ENCODE results near the gene RIPOR3.

DNA sequence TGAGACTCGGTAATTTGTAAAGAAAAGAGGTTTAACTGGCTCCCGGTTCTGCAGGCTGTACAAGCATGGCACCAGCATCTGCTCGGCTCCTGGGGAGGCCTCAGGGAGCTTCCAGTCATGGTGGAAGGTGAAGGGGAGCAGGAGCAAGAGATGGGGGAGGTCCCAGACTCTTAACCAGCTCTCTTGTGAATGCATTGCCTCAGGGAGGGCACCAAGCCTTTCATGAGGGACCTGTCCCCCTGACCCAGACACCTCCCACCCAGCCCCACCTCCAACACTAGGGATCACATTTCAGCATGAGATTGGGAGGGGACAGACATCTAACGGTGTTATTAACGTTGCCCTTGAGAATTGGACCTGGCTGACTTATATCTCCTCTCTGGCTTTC is 112.6 kb downstream of the RIPOR3 start:
- no peak for TF ChIP-seq EP300 (IDR thresholded peaks at IDR 0.05)
- TF ChIP-seq, protein P1, sequence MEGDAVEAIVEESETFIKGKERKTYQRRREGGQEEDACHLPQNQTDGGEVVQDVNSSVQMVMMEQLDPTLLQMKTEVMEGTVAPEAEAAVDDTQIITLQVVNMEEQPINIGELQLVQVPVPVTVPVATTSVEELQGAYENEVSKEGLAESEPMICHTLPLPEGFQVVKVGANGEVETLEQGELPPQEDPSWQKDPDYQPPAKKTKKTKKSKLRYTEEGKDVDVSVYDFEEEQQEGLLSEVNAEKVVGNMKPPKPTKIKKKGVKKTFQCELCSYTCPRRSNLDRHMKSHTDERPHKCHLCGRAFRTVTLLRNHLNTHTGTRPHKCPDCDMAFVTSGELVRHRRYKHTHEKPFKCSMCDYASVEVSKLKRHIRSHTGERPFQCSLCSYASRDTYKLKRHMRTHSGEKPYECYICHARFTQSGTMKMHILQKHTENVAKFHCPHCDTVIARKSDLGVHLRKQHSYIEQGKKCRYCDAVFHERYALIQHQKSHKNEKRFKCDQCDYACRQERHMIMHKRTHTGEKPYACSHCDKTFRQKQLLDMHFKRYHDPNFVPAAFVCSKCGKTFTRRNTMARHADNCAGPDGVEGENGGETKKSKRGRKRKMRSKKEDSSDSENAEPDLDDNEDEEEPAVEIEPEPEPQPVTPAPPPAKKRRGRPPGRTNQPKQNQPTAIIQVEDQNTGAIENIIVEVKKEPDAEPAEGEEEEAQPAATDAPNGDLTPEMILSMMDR (IDR thresholded peaks at IDR 0.05), result no peak
- TF ChIP-seq, protein P2, sequence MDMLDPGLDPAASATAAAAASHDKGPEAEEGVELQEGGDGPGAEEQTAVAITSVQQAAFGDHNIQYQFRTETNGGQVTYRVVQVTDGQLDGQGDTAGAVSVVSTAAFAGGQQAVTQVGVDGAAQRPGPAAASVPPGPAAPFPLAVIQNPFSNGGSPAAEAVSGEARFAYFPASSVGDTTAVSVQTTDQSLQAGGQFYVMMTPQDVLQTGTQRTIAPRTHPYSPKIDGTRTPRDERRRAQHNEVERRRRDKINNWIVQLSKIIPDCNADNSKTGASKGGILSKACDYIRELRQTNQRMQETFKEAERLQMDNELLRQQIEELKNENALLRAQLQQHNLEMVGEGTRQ (IDR thresholded peaks at IDR 0.05), result no peak
- TF ChIP-seq RFX5 (IDR thresholded peaks at IDR 0.05), result no peak
- no peak for TF ChIP-seq POLR2A (IDR thresholded peaks at IDR 0.05; ENCODE audit: low read length)
- TF ChIP-seq, protein P3, sequence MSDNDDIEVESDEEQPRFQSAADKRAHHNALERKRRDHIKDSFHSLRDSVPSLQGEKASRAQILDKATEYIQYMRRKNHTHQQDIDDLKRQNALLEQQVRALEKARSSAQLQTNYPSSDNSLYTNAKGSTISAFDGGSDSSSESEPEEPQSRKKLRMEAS (IDR thresholded peaks at IDR 0.05), result no peak
